Neural progenitor cell (in vitro differentiated cells): ENCODE measurements around the gene RNF10. TPM values are rescaled to one million over a fixed set of nuclear protein-coding genes. Genes with fewer than 3 reads are reported as not detected.
A peak's percentile ranks its signal among the peaks of the same experiment; 100 is the strongest.

Source experiments
- DNase-seq: peaks from one replicate; pipeline ENCODE4 v3.0.0-alpha.2; 2016; ENCODE audit warnings: low spot score
- H2AFZ ChIP-seq: fragments of 200-600 bp; sonication (generic); replicated peaks from 2 replicates; pipeline ENCODE4 v1.6.1; 2016; ENCODE audit warnings: antibody characterized with exemption
- H3F3A ChIP-seq: fragments of 200-600 bp; sonication (generic); 2 replicates; pipeline ENCODE4 v1.6.1; 2016; ENCODE audit warnings: antibody characterized with exemption, low read depth
- H3K27ac ChIP-seq: fragments of 200-600 bp; sonication (generic); 2 replicates; pipeline ENCODE4 v1.5.1; 2016; ENCODE audit warnings: mild to moderate bottlenecking
- H3K27me3 ChIP-seq: fragments of 200-600 bp; sonication (generic); 2 replicates; pipeline ENCODE4 v1.6.1; 2016; ENCODE audit warnings: mild to moderate bottlenecking, moderate library complexity
- H3K36me3 ChIP-seq: fragments of 200-600 bp; sonication (generic); 2 replicates; pipeline ENCODE4 v1.5.1; 2016
- H3K4me1 ChIP-seq: fragments of 200-600 bp; sonication (generic); 2 replicates; pipeline ENCODE4 v1.6.1; 2016; ENCODE audit warnings: mixed run types
- H3K4me2 ChIP-seq: fragments of 200-600 bp; sonication (generic); 2 replicates; pipeline ENCODE4 v1.6.1; 2016
- H3K4me3 ChIP-seq: fragments of 200-600 bp; sonication (generic); 2 replicates; pipeline ENCODE4 v1.5.1; 2016
- H3K79me2 ChIP-seq: fragments of 200-600 bp; sonication (generic); 2 replicates; pipeline ENCODE4 v1.6.1; 2016; ENCODE audit warnings: low read depth
- H3K9ac ChIP-seq: fragments of 200-600 bp; sonication (generic); 2 replicates; pipeline ENCODE4 v1.6.1; 2016
- H3K9me3 ChIP-seq: fragments of 200-600 bp; sonication (generic); 2 replicates; pipeline ENCODE4 v1.5.1; 2016; ENCODE audit warnings: low read depth
- H4K20me1 ChIP-seq: fragments of 200-600 bp; sonication (generic); 2 replicates; pipeline ENCODE4 v1.6.1; 2016; ENCODE audit warnings: low read depth
- H3K27ac Mint-ChIP-seq: 3 replicates; pipeline ENCODE4 v1.8.0; 2021; ENCODE audit warnings: mixed read lengths
- H3K27me3 Mint-ChIP-seq: 2 replicates; pipeline ENCODE4 v1.8.0; 2022; ENCODE audit warnings: low read depth, mild to moderate bottlenecking, inconsistent platforms, moderate library complexity, mixed read lengths; ENCODE audit not compliant: insufficient read depth
- H3K36me3 Mint-ChIP-seq: 3 replicates; pipeline ENCODE4 v1.8.0; 2021; ENCODE audit warnings: mixed read lengths
- H3K4me1 Mint-ChIP-seq: 3 replicates; pipeline ENCODE4 v1.8.0; 2021; ENCODE audit warnings: mixed read lengths
- H3K4me3 Mint-ChIP-seq: 3 replicates; pipeline ENCODE4 v1.8.0; 2021; ENCODE audit warnings: mild to moderate bottlenecking, moderate library complexity, mixed read lengths
- H3K9me3 Mint-ChIP-seq: 3 replicates; pipeline ENCODE4 v1.8.0; 2020; ENCODE audit warnings: mixed read lengths
- EZH2 ChIP-seq: fragments of 200-600 bp; sonication (generic); IDR thresholded peaks from 2 replicates; pipeline ENCODE4 v1.6.1; 2017; ENCODE audit warnings: antibody characterized with exemption, mild to moderate bottlenecking, moderate library complexity
- EZH2phosphoT487 ChIP-seq: fragments of 200-600 bp; sonication (generic); IDR thresholded peaks from 2 replicates; pipeline ENCODE4 v1.6.1; 2017; ENCODE audit warnings: antibody characterized with exemption
- total RNA-seq: library from RNA; depleted of rRNA; stranded (reverse); fragments of >200 nt; gene quantifications from 2 replicates; pipeline ENCODE4 v1.2.3, GENCODE V29; 2015; ENCODE audit warnings: low replicate concordance
- TF ChIP-seq, protein P1 (sequence below): fragments of 200-600 bp; sonication (generic); IDR thresholded peaks from 2 replicates; pipeline ENCODE4 v1.5.1; 2017; ENCODE audit warnings: antibody characterized with exemption, mild to moderate bottlenecking

Gene RNF10
- total RNA-seq, 1 donor from 2014 or later, result 131 TPM

DNA sequence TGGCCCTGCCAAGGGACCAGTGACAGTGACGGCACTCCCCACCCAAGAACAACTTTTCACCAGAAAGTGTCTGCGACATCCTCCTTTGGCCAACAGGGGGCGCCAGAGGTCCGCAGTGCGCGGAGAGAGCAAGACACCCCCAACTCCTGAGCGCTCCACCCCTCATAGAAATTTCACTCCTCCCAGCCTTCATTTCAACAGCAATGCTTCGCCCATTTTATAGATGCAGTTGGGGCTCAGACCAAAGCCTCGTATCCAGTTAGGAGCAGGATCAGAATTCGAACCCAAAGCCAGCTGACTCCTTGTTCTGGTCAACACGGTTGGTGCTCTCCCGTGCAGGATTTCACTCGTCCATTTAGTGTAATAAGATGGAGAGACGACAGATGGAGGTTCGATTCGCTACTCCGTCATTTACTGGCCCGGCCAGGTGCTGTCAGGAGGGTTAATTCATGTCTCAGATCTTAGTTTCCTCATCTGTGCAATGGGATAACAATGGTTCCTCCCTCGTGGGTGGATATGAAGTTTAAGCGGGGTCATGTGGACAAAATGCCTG is 49.4 kb downstream of the RNF10 start:
- Histone ChIP-seq H3F3A (peaks cover 42% of the 10 kb centered on the region), H3K27ac (no peak overlapping the region), H3K4me2 (peak overlapping the region; percentile 62), H3K27me3 (peaks cover 27% of the 10 kb centered on the region), H3K9ac (no peak overlapping the region), H3K9me3 (no peaks in the 10 kb centered on the region), H3K4me1 (peaks cover 18% of the 10 kb centered on the region), H4K20me1 (peaks cover 5% of the 10 kb centered on the region), H3K36me3 (no peaks in the 10 kb centered on the region), H2AFZ (no peak overlapping the region), H3K79me2 (peaks cover 17% of the 10 kb centered on the region), H3K4me3 (no peak overlapping the region)
- H3K4me1 Mint-ChIP-seq, result peaks cover 38% of the 10 kb centered on the region
- peak; percentile 85 for DNase-seq
- H3K4me3 Mint-ChIP-seq, result peak overlapping the region; percentile 69
- no peak overlapping the region for H3K27ac Mint-ChIP-seq
- peaks cover 31% of the 10 kb centered on the region for H3K27me3 Mint-ChIP-seq
- no peaks in the 10 kb centered on the region for H3K9me3 Mint-ChIP-seq
- H3K36me3 Mint-ChIP-seq, result peaks cover 6% of the 10 kb centered on the region
- TF ChIP-seq, protein P1, sequence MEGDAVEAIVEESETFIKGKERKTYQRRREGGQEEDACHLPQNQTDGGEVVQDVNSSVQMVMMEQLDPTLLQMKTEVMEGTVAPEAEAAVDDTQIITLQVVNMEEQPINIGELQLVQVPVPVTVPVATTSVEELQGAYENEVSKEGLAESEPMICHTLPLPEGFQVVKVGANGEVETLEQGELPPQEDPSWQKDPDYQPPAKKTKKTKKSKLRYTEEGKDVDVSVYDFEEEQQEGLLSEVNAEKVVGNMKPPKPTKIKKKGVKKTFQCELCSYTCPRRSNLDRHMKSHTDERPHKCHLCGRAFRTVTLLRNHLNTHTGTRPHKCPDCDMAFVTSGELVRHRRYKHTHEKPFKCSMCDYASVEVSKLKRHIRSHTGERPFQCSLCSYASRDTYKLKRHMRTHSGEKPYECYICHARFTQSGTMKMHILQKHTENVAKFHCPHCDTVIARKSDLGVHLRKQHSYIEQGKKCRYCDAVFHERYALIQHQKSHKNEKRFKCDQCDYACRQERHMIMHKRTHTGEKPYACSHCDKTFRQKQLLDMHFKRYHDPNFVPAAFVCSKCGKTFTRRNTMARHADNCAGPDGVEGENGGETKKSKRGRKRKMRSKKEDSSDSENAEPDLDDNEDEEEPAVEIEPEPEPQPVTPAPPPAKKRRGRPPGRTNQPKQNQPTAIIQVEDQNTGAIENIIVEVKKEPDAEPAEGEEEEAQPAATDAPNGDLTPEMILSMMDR, result peak; percentile 88
- TF ChIP-seq EZH2, result no peak

DNA sequence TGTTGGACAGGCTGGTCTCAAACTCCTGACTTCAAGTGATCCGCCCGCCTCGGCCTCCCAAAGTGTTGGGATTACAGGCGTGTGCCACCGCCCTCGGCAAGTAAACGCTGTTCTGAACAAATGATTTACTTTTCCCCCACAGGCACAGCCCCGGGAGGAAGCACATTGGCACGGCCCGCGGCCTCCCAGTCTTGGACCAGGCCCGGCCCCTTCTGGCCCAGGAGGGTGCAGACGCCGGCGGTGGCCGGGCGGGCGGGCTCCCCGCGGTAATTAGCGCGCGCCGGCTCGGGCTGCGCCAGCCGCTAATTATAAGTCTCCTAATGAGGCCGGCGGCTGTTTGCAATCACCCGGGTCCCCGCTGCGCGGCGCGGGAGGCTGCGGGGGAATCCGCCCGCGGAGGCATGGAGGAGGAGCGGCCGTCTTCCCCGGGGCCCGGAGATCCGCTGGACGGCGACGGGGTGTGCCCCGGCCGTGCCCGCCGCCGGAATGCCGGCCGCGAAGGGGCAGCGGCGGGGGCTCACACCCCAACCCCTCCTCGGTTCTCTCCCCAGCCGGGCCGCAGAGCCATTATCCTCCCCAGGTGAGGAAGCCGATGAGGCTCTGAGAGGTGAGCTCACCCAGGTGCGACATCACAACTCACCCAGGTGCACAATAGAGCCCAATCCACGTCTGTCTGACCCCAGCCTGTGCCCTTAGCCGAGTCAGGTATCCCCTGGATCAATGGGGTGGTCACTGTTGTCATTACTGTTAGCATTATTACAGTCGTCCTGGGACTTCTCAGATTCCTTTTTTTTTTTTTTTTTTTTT is 50.4 kb downstream of the RNF10 start:
- H3K4me3 Mint-ChIP-seq, result peak overlapping the region; percentile 78
- H3K27me3 ChIP-seq, result peaks cover 27% of the 10 kb centered on the region
- peaks cover 14% of the 10 kb centered on the region for H3K79me2 ChIP-seq
- TF ChIP-seq EZH2 (peak; percentile 49), EZH2phosphoT487 (peak; percentile 82)
- TF ChIP-seq, protein P1, result peak; percentile 19
- no peak overlapping the region for H3K9ac ChIP-seq
- peaks cover 36% of the 10 kb centered on the region for H3K4me1 Mint-ChIP-seq
- H3K4me1 ChIP-seq, result peaks cover 18% of the 10 kb centered on the region
- H3K27ac ChIP-seq, result no peak overlapping the region
- peaks cover 2% of the 10 kb centered on the region for H3K36me3 Mint-ChIP-seq
- H2AFZ ChIP-seq, result peak overlapping the region; percentile 30
- H3K27me3 Mint-ChIP-seq, result peaks cover 27% of the 10 kb centered on the region
- peak overlapping the region; percentile 37 for H3K4me3 ChIP-seq
- H3K36me3 ChIP-seq, result no peaks in the 10 kb centered on the region
- H3K9me3 Mint-ChIP-seq, result no peaks in the 10 kb centered on the region
- peak overlapping the region; percentile 62 for H3K4me2 ChIP-seq
- no peaks in the 10 kb centered on the region for H3K9me3 ChIP-seq
- no peak overlapping the region for H3K27ac Mint-ChIP-seq
- H3F3A ChIP-seq, result peaks cover 36% of the 10 kb centered on the region
- H4K20me1 ChIP-seq, result peaks cover 5% of the 10 kb centered on the region
- peak; percentile 88 for DNase-seq

DNA sequence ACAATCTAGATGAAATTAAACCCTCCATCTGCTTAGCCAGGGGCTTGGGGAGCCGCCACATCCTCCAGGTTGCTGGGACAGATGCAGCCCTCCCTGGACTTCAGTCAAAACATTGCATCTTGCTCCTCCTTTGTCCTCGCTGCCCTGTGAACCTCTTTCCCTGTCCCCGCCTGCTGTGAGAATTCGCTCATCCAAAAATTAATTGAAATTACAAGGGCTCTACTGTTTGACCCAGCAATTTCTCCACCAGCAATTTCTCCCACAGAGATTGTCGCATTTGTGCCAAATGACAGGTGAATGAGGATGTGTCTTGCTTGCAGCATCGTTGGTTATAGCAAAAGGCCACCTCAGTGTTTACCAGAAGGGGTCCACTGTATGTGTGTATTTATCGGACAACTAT is 52.0 kb downstream of the RNF10 start:
- H4K20me1 ChIP-seq, result peaks cover 5% of the 10 kb centered on the region
- H3K27ac ChIP-seq, result no peak overlapping the region
- no peak overlapping the region for H3K4me3 ChIP-seq
- no peak overlapping the region for H3K27ac Mint-ChIP-seq
- H3F3A ChIP-seq, result peaks cover 36% of the 10 kb centered on the region
- H3K27me3 Mint-ChIP-seq, result peaks cover 26% of the 10 kb centered on the region
- H3K9me3 ChIP-seq, result no peaks in the 10 kb centered on the region
- no peaks in the 10 kb centered on the region for H3K36me3 ChIP-seq
- peak overlapping the region; percentile 65 for H3K4me3 Mint-ChIP-seq
- H3K4me2 ChIP-seq, result no peak overlapping the region
- H3K9me3 Mint-ChIP-seq, result no peaks in the 10 kb centered on the region
- H3K4me1 Mint-ChIP-seq, result peaks cover 27% of the 10 kb centered on the region
- no peak for TF ChIP-seq EZH2
- TF ChIP-seq EZH2phosphoT487, result no peak
- TF ChIP-seq, protein P1, result no peak
- H3K9ac ChIP-seq, result no peak overlapping the region
- H3K36me3 Mint-ChIP-seq, result no peaks in the 10 kb centered on the region
- peak; percentile 45 for DNase-seq
- H3K4me1 ChIP-seq, result peaks cover 13% of the 10 kb centered on the region
- no peaks in the 10 kb centered on the region for H3K79me2 ChIP-seq
- H3K27me3 ChIP-seq, result peaks cover 27% of the 10 kb centered on the region
- H2AFZ ChIP-seq, result no peak overlapping the region
